Mammary epithelial cell (primary cell): Measurements from ENCODE around the gene LIMCH1.

Source experiments
- CTCF ChIP-seq, 2 donors: IDR thresholded peaks in 1 of 2; conservative IDR thresholded peaks in 1 of 2; 2 replicates each; pipeline ENCODE4 v1.5.1; 2011 to 2012; ENCODE audit warnings: inconsistent platforms in 2 of 2, low read length in 2 of 2, mild to moderate bottlenecking in 2 of 2, control low read depth in 1 of 2, low read depth in 1 of 2; ENCODE audit not compliant: insufficient read depth in 1 of 2; ENCODE audit errors: extremely low read depth in 1 of 2
- EZH2 ChIP-seq: IDR thresholded peaks from 2 replicates; pipeline ENCODE4 v1.6.1; 2012; ENCODE audit warnings: low read length, inconsistent platforms, borderline replicate concordance

- TF ChIP-seq CTCF (conservative IDR thresholded peaks at IDR 0.05 in 1 of 2, IDR thresholded peaks at IDR 0.05 in 1 of 2; ENCODE audit: extremely low read depth in 1 of 2, insufficient read depth in 1 of 2, low read depth in 1 of 2, low read length in 2 of 2), result no peak
- no peak for TF ChIP-seq EZH2
Measured at GRCh38 chr4:41638866-41639265, 100.9 kb downstream of the LIMCH1 start.
